Measurements from ENCODE around the gene RRP9. TPM values are rescaled to one million over a fixed set of nuclear protein-coding genes. Genes with fewer than 3 reads are reported as not detected.

The RRP9 gene
- polyA plus RNA-seq, 1 donor from 2014 or later: 26.8 TPM

- H3K36me3 ChIP-seq (ENCODE audit: insufficient read depth, low read length): no peaks in the 10 kb centered on the region
- no peaks in the 10 kb centered on the region for H3K9me3 ChIP-seq (ENCODE audit: low read length)
- H3K79me2 ChIP-seq (replicated peaks; ENCODE audit: insufficient read depth, low read length): no peaks in the 10 kb centered on the region
- H3K4me2 ChIP-seq (ENCODE audit: low read length): no peak overlapping the region
- no peak overlapping the region for H3K9ac ChIP-seq (ENCODE audit: low read length)
- no peaks in the 10 kb centered on the region for H3K9me2 ChIP-seq (ENCODE audit: insufficient read depth, low read length)
- H3K4me3 ChIP-seq (ENCODE audit: low read length): no peak overlapping the region
- TF ChIP-seq SMC3 (conservative IDR thresholded peaks at IDR 0.05; ENCODE audit: poor library complexity) (no peak), EZH2 (IDR thresholded peaks at IDR 0.05; ENCODE audit: borderline replicate concordance, insufficient read depth, low read length, poor library complexity, severe bottlenecking) (no peak), CTCF (IDR thresholded peaks at IDR 0.05; ENCODE audit: poor library complexity, severe bottlenecking) (no peak), RAD21 (conservative IDR thresholded peaks at IDR 0.05) (no peak), MXI1 (conservative IDR thresholded peaks at IDR 0.05; ENCODE audit: poor library complexity, severe bottlenecking) (no peak), TAF1 (IDR thresholded peaks at IDR 0.05; ENCODE audit: low read depth) (no peak), EP300 (conservative IDR thresholded peaks at IDR 0.05; ENCODE audit: poor library complexity, severe bottlenecking) (no peak), POLR2AphosphoS5 (IDR thresholded peaks at IDR 0.05) (no peak)
- TF ChIP-seq, protein P1, sequence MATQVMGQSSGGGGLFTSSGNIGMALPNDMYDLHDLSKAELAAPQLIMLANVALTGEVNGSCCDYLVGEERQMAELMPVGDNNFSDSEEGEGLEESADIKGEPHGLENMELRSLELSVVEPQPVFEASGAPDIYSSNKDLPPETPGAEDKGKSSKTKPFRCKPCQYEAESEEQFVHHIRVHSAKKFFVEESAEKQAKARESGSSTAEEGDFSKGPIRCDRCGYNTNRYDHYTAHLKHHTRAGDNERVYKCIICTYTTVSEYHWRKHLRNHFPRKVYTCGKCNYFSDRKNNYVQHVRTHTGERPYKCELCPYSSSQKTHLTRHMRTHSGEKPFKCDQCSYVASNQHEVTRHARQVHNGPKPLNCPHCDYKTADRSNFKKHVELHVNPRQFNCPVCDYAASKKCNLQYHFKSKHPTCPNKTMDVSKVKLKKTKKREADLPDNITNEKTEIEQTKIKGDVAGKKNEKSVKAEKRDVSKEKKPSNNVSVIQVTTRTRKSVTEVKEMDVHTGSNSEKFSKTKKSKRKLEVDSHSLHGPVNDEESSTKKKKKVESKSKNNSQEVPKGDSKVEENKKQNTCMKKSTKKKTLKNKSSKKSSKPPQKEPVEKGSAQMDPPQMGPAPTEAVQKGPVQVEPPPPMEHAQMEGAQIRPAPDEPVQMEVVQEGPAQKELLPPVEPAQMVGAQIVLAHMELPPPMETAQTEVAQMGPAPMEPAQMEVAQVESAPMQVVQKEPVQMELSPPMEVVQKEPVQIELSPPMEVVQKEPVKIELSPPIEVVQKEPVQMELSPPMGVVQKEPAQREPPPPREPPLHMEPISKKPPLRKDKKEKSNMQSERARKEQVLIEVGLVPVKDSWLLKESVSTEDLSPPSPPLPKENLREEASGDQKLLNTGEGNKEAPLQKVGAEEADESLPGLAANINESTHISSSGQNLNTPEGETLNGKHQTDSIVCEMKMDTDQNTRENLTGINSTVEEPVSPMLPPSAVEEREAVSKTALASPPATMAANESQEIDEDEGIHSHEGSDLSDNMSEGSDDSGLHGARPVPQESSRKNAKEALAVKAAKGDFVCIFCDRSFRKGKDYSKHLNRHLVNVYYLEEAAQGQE (IDR thresholded peaks at IDR 0.05; ENCODE audit: borderline replicate concordance): no peak
- H2AFZ ChIP-seq (ENCODE audit: low read depth, low read length): no peak overlapping the region
- H3F3A ChIP-seq (ENCODE audit: insufficient read depth, low read length, poor library complexity, severe bottlenecking): no peaks in the 10 kb centered on the region
- no peaks in the 10 kb centered on the region for H4K20me1 ChIP-seq (ENCODE audit: insufficient read depth)
- no peak overlapping the region for H3K27ac ChIP-seq (ENCODE audit: low read length)
- H3K27me3 ChIP-seq (ENCODE audit: insufficient read depth, low read depth, low read length): no peaks in the 10 kb centered on the region
Measured at GRCh38 chr3:51945926-51946705, 4.4 kb upstream of the RRP9 start.

DNA sequence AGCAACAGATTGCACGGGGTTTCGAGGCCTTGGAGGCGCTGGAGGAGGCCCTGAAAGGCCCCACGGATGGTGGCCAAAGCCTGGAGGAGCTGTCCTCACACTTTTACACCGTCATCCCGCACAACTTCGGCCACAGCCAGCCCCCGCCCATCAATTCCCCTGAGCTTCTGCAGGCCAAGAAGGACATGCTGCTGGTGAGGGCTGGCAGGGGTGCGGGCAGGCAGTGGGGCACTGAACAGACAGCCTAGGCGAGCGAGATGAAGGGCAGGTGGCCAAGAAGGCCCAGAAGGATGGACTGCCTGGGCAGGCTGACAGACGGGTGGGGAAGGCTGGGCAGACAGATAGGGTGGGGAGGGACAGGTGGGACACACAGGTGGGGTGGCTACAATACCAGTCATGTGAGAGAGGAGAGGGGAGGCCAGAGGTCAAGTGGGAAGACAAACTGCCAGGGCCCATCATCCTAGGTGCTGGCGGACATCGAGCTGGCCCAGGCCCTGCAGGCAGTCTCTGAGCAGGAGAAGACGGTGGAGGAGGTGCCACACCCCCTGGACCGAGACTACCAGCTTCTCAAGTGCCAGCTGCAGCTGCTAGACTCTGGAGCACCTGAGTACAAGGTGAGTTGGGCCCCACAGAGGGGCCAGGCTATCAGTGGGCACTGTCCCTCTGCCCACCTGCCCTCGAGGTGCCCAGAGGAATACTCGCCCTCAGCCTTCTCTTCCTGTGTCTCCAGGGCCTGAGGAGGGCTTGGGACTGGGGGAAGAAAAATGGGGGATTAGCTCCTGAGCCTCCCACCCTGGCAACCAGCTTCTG, 3.5 kb upstream of the RRP9 start:
- Histone ChIP-seq H3K79me2 (replicated peaks; ENCODE audit: insufficient read depth, low read length) (no peaks in the 10 kb centered on the region), H3K4me2 (ENCODE audit: low read length) (no peak overlapping the region), H3K9me3 (ENCODE audit: low read length) (no peaks in the 10 kb centered on the region), H3F3A (ENCODE audit: insufficient read depth, low read length, poor library complexity, severe bottlenecking) (no peaks in the 10 kb centered on the region), H2AFZ (ENCODE audit: low read depth, low read length) (no peak overlapping the region), H3K36me3 (ENCODE audit: insufficient read depth, low read length) (no peaks in the 10 kb centered on the region), H3K4me3 (ENCODE audit: low read length) (no peak overlapping the region), H3K27me3 (ENCODE audit: insufficient read depth, low read depth, low read length) (no peaks in the 10 kb centered on the region), H3K9me2 (ENCODE audit: insufficient read depth, low read length) (no peaks in the 10 kb centered on the region), H3K27ac (ENCODE audit: low read length) (no peak overlapping the region), H3K9ac (ENCODE audit: low read length) (no peak overlapping the region), H4K20me1 (ENCODE audit: insufficient read depth) (no peaks in the 10 kb centered on the region)
- TF ChIP-seq MXI1 (conservative IDR thresholded peaks at IDR 0.05; ENCODE audit: poor library complexity, severe bottlenecking): no peak
- TF ChIP-seq EZH2 (IDR thresholded peaks at IDR 0.05; ENCODE audit: borderline replicate concordance, insufficient read depth, low read length, poor library complexity, severe bottlenecking): no peak
- TF ChIP-seq POLR2AphosphoS5 (IDR thresholded peaks at IDR 0.05): no peak
- no peak for TF ChIP-seq TAF1 (IDR thresholded peaks at IDR 0.05; ENCODE audit: low read depth)
- no peak for TF ChIP-seq SMC3 (conservative IDR thresholded peaks at IDR 0.05; ENCODE audit: poor library complexity)
- TF ChIP-seq RAD21 (conservative IDR thresholded peaks at IDR 0.05): no peak
- no peak for TF ChIP-seq EP300 (conservative IDR thresholded peaks at IDR 0.05; ENCODE audit: poor library complexity, severe bottlenecking)
